Lower leg skin (tissue), 4 donors: ENCODE data around the gene STEAP1. TPM values are rescaled to one million over a fixed set of nuclear protein-coding genes. Genes with fewer than 3 reads are reported as not detected.

Source experiments
- DNase-seq, 2 donors: peaks; one replicate each; pipeline ENCODE4 v3.0.0-alpha.2; 2019; ENCODE audit warnings: low spot score in 2 of 2
- H3K4me3 ChIP-seq: fragments of 200-600 bp; sonication (generic); 2 replicates; pipeline ENCODE4 v1.5.1; 2017; ENCODE audit warnings: mild to moderate bottlenecking, low read depth; ENCODE audit not compliant: poor library complexity, severe bottlenecking
- POLR2A ChIP-seq, 2 donors: fragments of 450-650 bp; IDR thresholded peaks; one replicate each; pipeline ENCODE4 v1.6.1; 2016 to 2017; ENCODE audit warnings: antibody characterized with exemption in 2 of 2, mild to moderate bottlenecking in 1 of 2, moderate library complexity in 1 of 2
- WGBS, 2 donors: methylation state at CpG; one replicate each; pipeline ENCODE4 v1.1.5; 2018; 5-methylcytosine and 5-hydroxymethylcytosine counted together
- intact Hi-C: fragments of 100-400 bp; cut with DNase I; formaldehyde crosslinking; loops from one replicate; pipeline ENCODE4 v1.15.0; 2023; ENCODE audit warnings: low total_unique reads
- total RNA-seq, 4 donors: library from RNA; depleted of rRNA; stranded (reverse); fragments of >200 nt; gene quantifications; one replicate each; pipeline ENCODE4 v1.1.0, GENCODE V29; 2016
- TF ChIP-seq, protein P1 (sequence below), 3 donors: fragments of 450-650 bp; IDR thresholded peaks; one replicate each; pipeline ENCODE4 v1.5.1; 2016; ENCODE audit warnings: antibody characterized with exemption in 3 of 3, mild to moderate bottlenecking in 3 of 3, moderate library complexity in 2 of 3

Gene STEAP1
- total RNA-seq, 4 donors from 2014 or later, result 0.27 to 5.9 (median 1.9) TPM

DNA sequence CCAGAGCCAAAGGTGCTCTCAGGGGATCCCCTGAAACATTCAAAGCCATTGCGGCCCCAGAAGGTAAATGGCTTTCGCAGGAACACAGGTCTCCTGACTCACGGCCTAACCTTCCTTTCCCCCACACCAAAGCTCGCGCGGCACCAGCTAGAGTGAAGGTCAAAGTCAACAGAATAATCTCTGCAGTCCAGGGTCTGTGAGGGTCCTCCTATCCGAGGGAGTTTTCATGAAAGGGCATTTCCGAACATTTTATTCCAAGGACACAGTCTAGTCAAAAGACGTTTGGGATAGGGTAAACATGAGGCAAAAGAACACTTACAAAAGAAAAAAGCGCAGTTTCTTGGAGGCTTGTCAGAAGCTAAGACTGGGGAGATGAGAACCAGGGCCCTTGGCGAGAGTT lies 56.7 kb downstream of the STEAP1 start:
- peak overlapping the region; percentile 59 for H3K4me3 ChIP-seq
- WGBS, 2 donors, result 27 to 40% methylated on average over 11 of the region's 11 CpGs
- intact Hi-C loops, result no loop called here
- no peak for DNase-seq
- no peak for TF ChIP-seq POLR2A (IDR thresholded peaks at IDR 0.05)
- TF ChIP-seq, protein P1, sequence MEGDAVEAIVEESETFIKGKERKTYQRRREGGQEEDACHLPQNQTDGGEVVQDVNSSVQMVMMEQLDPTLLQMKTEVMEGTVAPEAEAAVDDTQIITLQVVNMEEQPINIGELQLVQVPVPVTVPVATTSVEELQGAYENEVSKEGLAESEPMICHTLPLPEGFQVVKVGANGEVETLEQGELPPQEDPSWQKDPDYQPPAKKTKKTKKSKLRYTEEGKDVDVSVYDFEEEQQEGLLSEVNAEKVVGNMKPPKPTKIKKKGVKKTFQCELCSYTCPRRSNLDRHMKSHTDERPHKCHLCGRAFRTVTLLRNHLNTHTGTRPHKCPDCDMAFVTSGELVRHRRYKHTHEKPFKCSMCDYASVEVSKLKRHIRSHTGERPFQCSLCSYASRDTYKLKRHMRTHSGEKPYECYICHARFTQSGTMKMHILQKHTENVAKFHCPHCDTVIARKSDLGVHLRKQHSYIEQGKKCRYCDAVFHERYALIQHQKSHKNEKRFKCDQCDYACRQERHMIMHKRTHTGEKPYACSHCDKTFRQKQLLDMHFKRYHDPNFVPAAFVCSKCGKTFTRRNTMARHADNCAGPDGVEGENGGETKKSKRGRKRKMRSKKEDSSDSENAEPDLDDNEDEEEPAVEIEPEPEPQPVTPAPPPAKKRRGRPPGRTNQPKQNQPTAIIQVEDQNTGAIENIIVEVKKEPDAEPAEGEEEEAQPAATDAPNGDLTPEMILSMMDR (IDR thresholded peaks at IDR 0.05), result no peak

GRCh38 chr7:90211391-90212148 lies 57.3 kb downstream of the STEAP1 start, which contains the start of gene STEAP2:
TSS of gene STEAP2 (plus strand) at chr7:90211740. CDS start at chr7:90225083, 13,343 bp downstream.
- peak within 1 kb of the TSS; percentile 59 for H3K4me3 ChIP-seq
- intact Hi-C loops, result no loop called here
- 0 to 1% methylated on average over 56 to 66 of the region's 73 CpGs for WGBS, 2 donors
- peak; percentile 78 to 96 for DNase-seq
- no peak for TF ChIP-seq POLR2A (IDR thresholded peaks at IDR 0.05)
- TF ChIP-seq, protein P1 (IDR thresholded peaks at IDR 0.05), result peak in 1 of 3 donors; percentile 36

DNA sequence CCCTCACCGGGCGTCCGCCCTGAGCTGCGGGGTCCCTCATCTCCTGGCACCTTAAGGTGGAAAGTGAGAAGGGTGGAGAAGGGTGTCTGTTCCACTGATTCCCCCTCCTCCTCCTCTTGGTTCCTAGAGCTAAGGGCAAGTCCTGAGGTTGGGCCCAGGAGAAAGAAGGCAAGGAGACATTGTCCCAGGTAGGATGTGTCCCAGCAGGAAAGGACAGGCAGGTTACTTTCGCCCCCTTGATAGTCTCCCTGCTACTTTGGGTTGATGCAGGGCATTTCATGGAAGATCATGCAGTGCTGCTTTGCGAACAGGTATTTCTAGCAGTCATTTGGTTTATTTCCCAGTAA lies 57.9 kb downstream of the STEAP1 start:
- 13% methylated on average over 6 of the region's 6 CpGs for WGBS, 2 donors
- DNase-seq, result no peak
- H3K4me3 ChIP-seq, result peak overlapping the region; percentile 59
- TF ChIP-seq, protein P1 (IDR thresholded peaks at IDR 0.05), result no peak
- intact Hi-C loops, result no loop called here

GRCh38 chr7:90213521-90213920 lies 59.3 kb downstream of the STEAP1 start:
- 70 to 74% methylated on average over 2 of the region's 2 CpGs for WGBS, 2 donors
- no peak overlapping the region for H3K4me3 ChIP-seq
- intact Hi-C loops, result no loop called here
- DNase-seq, result no peak
- no peak for TF ChIP-seq POLR2A (IDR thresholded peaks at IDR 0.05)
- TF ChIP-seq, protein P1 (IDR thresholded peaks at IDR 0.05), result no peak

Other genes starting within 250 kb of the STEAP1 start
- gene STEAP2, start 57.3 kb downstream of the STEAP1 start, total RNA-seq, result 1 to 10 TPM; 2.7 to 7.9 (median 5.3) TPM
- gene CFAP69, start 90.7 kb downstream of the STEAP1 start, total RNA-seq, result 1 to 10 TPM; 1.3 to 3.7 (median 3.4) TPM
- gene FAM237B, start 166.8 kb downstream of the STEAP1 start, total RNA-seq, result not detected
- 10 to 100 TPM; 11.6 to 26.2 (median 15.3) TPM for gene GTPBP10, start 192.2 kb downstream of the STEAP1 start, total RNA-seq
- gene CLDN12, start 249.0 kb downstream of the STEAP1 start, total RNA-seq, result 10 to 100 TPM; 11.2 to 17.1 (median 12.6) TPM